ENCODE measurements around the gene FAM98B. TPM values are rescaled to one million over a fixed set of nuclear protein-coding genes. Genes with fewer than 3 reads are reported as not detected.

The FAM98B gene
- total RNA-seq, 1 experiment from 2014 or later = 26.5 TPM

GRCh38 chr15:38454696-38455090 is 766 bp downstream of the FAM98B start:
- DNase-seq (ENCODE audit: unreplicated experiment) = no peak
- CTCF ChIA-PET = interaction anchor here (0.5 to 3.9 kb wide), 21 partner anchors 8 to 459 kb away, joined by 3 to 50 read pairs (median 4); partner anchors contain the start of gene RASGRP1
- peak overlapping the region; percentile 91 for H3K4me3 Mint-ChIP-seq (ENCODE audit: unreplicated experiment)
- H3K4me1 Mint-ChIP-seq (ENCODE audit: insufficient read depth, unreplicated experiment) = peaks cover 23% of the 10 kb centered on the region
- POLR2A ChIA-PET = interaction anchor here (0.7 to 2.8 kb wide), 17 partner anchors 10 to 740 kb away, joined by 3 to 31 read pairs (median 6); partner anchors contain the start of gene SPRED1
- peaks cover 24% of the 10 kb centered on the region for H3K27me3 Mint-ChIP-seq (ENCODE audit: insufficient read depth, unreplicated experiment)
- peak overlapping the region; percentile 97 for H3K27ac Mint-ChIP-seq (ENCODE audit: low read depth, unreplicated experiment)
- intact Hi-C loops (cut with micrococcal nuclease) = no loop called here
- TF ChIP-seq CTCF (IDR thresholded peaks at IDR 0.05; ENCODE audit: unreplicated experiment) = no peak
- BruUV-seq (replicated peaks) = no TSS peak
- H3K36me3 Mint-ChIP-seq (ENCODE audit: insufficient read depth, unreplicated experiment) = peaks cover 6% of the 10 kb centered on the region
- H3K9me3 Mint-ChIP-seq (ENCODE audit: unreplicated experiment) = no peaks in the 10 kb centered on the region

GRCh38 chr15:38455092-38455491 is 1.2 kb downstream of the FAM98B start:
- BruUV-seq (replicated peaks) = no TSS peak
- peaks cover 6% of the 10 kb centered on the region for H3K36me3 Mint-ChIP-seq (ENCODE audit: insufficient read depth, unreplicated experiment)

GRCh38 chr15:38458646-38459045 is 4.7 kb downstream of the FAM98B start:
- CTCF ChIA-PET = interaction anchor here (0.7 to 2.3 kb wide), 6 partner anchors 15 to 448 kb away, joined by 3 to 15 read pairs (median 4); no protein-coding TSS in a partner anchor
- no peak overlapping the region for H3K27ac Mint-ChIP-seq (ENCODE audit: low read depth, unreplicated experiment)

More at GRCh38 chr15:38455092-38455491, 1.2 kb downstream of the FAM98B start:
- Mint-ChIP-seq H3K4me3 (ENCODE audit: unreplicated experiment) (peak overlapping the region; percentile 91), H3K9me3 (ENCODE audit: unreplicated experiment) (no peaks in the 10 kb centered on the region), H3K4me1 (ENCODE audit: insufficient read depth, unreplicated experiment) (peaks cover 27% of the 10 kb centered on the region), H3K27me3 (ENCODE audit: insufficient read depth, unreplicated experiment) (peaks cover 20% of the 10 kb centered on the region), H3K27ac (ENCODE audit: low read depth, unreplicated experiment) (peak overlapping the region; percentile 97)
- POLR2A ChIA-PET = interaction anchor here (0.6 to 2.8 kb wide), 13 partner anchors 9 to 244 kb away, joined by 3 to 31 read pairs (median 7); partner anchors contain the start of gene SPRED1
- CTCF ChIA-PET = interaction anchor here (0.6 to 3.9 kb wide), 17 partner anchors 8 to 459 kb away, joined by 3 to 50 read pairs (median 4); partner anchors contain the start of gene RASGRP1
- no peak for TF ChIP-seq CTCF (IDR thresholded peaks at IDR 0.05; ENCODE audit: unreplicated experiment)
- DNase-seq (ENCODE audit: unreplicated experiment) = no peak
- intact Hi-C loops (cut with micrococcal nuclease) = no loop called here

GRCh38 chr15:38459480-38459879 is 5.6 kb downstream of the FAM98B start:
- DNase-seq (ENCODE audit: unreplicated experiment) = no peak

More at GRCh38 chr15:38458646-38459045, 4.7 kb downstream of the FAM98B start:
- peaks cover 6% of the 10 kb centered on the region for H3K36me3 Mint-ChIP-seq (ENCODE audit: insufficient read depth, unreplicated experiment)
- no TSS peak for BruUV-seq (replicated peaks)
- intact Hi-C loops (cut with micrococcal nuclease) = no loop called here
- no peaks in the 10 kb centered on the region for H3K27me3 Mint-ChIP-seq (ENCODE audit: insufficient read depth, unreplicated experiment)
- peaks cover 32% of the 10 kb centered on the region for H3K4me1 Mint-ChIP-seq (ENCODE audit: insufficient read depth, unreplicated experiment)
- DNase-seq (ENCODE audit: unreplicated experiment) = no peak
- POLR2A ChIA-PET = no interaction called here
- TF ChIP-seq CTCF (IDR thresholded peaks at IDR 0.05; ENCODE audit: unreplicated experiment) = no peak
- no peaks in the 10 kb centered on the region for H3K9me3 Mint-ChIP-seq (ENCODE audit: unreplicated experiment)
- H3K4me3 Mint-ChIP-seq (ENCODE audit: unreplicated experiment) = no peak overlapping the region

More at GRCh38 chr15:38459480-38459879, 5.6 kb downstream of the FAM98B start:
- ChIA-PET CTCF (interaction anchor here (0.6 to 2.3 kb wide), 6 partner anchors 14 to 464 kb away, joined by 3 to 15 read pairs (median 4); no protein-coding TSS in a partner anchor), POLR2A (no interaction called here)
- H3K27ac Mint-ChIP-seq (ENCODE audit: low read depth, unreplicated experiment) = no peak overlapping the region
- H3K36me3 Mint-ChIP-seq (ENCODE audit: insufficient read depth, unreplicated experiment) = peaks cover 6% of the 10 kb centered on the region
- H3K4me3 Mint-ChIP-seq (ENCODE audit: unreplicated experiment) = no peak overlapping the region
- intact Hi-C loops (cut with micrococcal nuclease) = no loop called here
- H3K27me3 Mint-ChIP-seq (ENCODE audit: insufficient read depth, unreplicated experiment) = no peaks in the 10 kb centered on the region
- no TSS peak for BruUV-seq (replicated peaks)
- H3K9me3 Mint-ChIP-seq (ENCODE audit: unreplicated experiment) = no peaks in the 10 kb centered on the region
- peaks cover 32% of the 10 kb centered on the region for H3K4me1 Mint-ChIP-seq (ENCODE audit: insufficient read depth, unreplicated experiment)
- no peak for TF ChIP-seq CTCF (IDR thresholded peaks at IDR 0.05; ENCODE audit: unreplicated experiment)

Measured in MCF 10A (cell line).